Frontal cortex (tissue), 4 donors: ENCODE results near the gene RABEP1. TPM values are rescaled to one million over a fixed set of nuclear protein-coding genes. Genes with fewer than 3 reads are reported as not detected.
"Not testable (repeated sequence)": the region's sequence is repeated elsewhere in the genome, so short reads cannot be mapped to it uniquely, and the experiment has no call there.

ENCODE experiments used
- DNase-seq, 2 donors: peaks; one replicate each; pipeline ENCODE4 v3.0.0; 2012; ENCODE audit warnings: low spot score in 2 of 2
- FAIRE-seq: peaks from 2 replicates; lab custom pipeline; 2012; peaks lifted over from hg19 to GRCh38; lab: Jason Lieb, UNC
- total RNA-seq: library from RNA; depleted of rRNA; stranded (reverse); fragments of >200 nt; gene quantifications from one replicate; pipeline ENCODE4 v1.2.3, GENCODE V29; 2014
- donor health status: control.
- donor health status: control.
- donor health status: control.

Gene RABEP1
- total RNA-seq, 1 donor from 2014 or later, result 90.9 TPM

DNA sequence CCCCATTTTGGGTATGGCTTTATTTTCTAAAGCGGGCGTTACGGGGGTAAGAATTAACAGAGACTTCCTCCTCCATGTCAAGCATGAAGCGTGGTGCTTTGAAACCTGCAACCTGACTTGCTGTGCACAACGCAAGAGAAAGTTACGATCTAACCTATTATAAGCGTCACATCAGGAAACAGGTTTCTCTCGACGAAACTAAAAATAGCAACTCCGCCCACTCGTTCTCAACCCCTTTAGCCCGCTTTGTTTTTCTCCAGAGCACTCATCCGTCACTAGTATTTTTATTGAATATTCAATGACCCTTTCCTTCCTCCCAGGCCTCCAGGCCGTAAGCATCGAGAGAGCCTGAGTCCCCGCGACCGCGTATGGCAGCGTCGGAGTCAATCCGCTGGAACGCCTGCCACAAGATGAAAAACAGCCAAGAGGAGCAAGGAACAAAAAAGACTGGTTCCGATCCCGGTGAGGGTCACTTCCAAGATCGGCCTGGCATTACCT lies 136.8 kb downstream of the RABEP1 start:
- DNase-seq, result no peak
- FAIRE-seq, result no peak

DNA sequence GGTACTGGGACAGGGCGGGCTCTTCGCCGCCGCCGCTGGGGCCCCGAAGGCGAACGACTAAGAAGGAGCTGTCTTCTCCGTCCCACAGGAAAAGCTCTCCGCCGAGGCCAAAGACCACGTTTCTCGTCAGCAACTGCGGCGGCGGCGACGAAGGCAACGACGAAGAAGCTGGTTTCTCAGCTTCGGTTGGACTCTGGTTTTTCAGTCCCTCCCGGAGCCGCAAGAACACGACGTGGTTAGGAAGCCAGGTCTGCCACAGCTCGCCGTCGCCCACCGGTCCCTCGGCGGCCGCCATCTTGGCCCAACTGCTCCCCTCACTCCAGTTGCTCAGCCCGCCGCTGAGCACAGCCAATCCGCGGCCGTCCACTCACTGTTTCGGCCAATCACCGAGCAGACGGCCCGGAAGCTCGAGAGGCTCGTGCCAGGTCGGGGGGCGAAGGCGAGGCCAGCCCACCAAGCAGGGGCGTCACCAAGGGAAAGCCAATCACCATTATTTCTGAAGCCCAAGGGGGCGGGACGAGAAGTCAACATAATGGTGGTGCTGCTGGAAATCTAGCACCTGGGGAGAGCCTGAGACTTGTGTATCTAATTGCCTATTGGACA lies 137.4 kb downstream of the RABEP1 start, which contains the start of gene NUP88:
Gene NUP88, minus strand, starts transcription at position 307 of the 603 bp plus-strand sequence. Its CDS starts 12 bp downstream, at position 295.
- FAIRE-seq (peak; percentile 78), DNase-seq (peak; percentile 86 to 96)

DNA sequence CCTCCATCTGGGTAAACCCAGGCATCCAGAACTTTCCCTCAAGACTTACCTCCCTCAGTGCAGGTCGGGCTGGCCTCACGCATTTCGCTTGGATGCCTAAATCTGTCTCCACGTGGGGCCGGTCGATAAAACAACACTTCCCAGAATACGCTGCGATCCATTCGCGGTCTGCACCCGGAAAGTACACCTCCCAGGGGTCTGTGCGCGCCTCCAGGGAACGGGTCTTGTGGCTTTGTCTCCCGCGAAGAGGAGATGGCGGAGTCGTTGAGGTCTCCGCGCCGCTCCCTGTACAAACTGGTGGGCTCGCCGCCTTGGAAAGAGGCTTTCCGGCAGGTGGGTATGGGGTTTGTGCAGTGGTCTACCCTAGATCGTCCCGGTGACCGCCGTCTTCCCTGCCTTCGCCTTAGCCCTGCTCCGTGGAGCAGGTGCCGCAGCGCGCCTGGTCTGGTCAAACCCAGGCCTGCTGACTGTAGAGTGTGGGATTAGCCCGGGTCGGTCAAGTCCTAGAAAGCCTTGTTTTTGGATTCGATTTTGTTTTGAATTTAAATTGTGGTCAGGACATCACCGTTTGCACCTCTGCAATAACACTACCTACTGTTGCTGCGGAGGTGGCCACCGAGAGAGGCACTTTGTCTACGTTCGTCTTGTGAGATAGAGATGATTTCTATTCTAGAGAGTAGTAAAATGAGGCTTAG lies 138.0 kb downstream of the RABEP1 start, which contains the start of gene RPAIN:
Gene RPAIN, plus strand, starts transcription at position 224 of the 695 bp plus-strand sequence. Its CDS starts 29 bp downstream, at position 253.
- FAIRE-seq, result no peak

DNA sequence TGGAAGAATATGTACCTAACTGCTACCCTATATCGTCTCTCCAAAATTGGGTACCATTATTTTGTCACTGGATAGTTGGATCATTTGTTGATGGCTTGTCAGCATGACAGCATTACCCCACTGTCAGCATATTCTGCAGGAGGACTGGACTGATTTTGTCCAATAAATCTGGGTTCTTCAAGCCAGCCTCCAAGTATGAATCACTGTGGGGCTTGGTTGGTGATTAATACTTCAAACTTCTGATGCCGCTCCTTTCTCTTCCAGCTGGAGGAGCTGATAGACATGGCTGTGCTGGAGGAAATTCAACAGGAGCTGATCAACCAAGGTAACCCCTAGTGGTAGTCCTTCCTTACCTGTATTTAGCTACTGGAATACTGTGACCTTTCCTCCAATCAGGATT lies 140.4 kb downstream of the RABEP1 start:
- FAIRE-seq, result no peak
- no peak for DNase-seq

More for the DNA sequence above, 138.0 kb downstream of the RABEP1 start, which contains the start of gene RPAIN:
- DNase-seq, result peak; percentile 72 to 79

DNA sequence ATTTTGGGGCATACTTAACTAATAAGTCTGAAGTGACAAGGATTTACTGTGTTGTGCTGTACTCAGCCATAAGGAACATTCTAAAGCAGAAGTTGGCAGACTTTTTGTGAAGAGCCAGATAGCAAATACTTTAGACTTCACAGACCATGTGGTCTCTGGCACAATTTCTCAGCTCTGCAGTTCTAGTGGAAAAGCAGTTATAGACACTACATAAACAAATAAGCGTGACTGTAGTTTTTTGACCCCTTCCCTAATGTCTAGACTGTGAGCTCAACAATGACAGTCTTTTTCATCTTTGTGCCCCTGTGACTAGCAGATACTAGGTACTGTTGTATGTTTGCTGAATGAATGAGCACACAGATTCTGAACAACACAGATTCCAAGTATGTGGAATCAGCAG lies 142.8 kb downstream of the RABEP1 start:
- DNase-seq, result no peak
- no peak for FAIRE-seq

DNA sequence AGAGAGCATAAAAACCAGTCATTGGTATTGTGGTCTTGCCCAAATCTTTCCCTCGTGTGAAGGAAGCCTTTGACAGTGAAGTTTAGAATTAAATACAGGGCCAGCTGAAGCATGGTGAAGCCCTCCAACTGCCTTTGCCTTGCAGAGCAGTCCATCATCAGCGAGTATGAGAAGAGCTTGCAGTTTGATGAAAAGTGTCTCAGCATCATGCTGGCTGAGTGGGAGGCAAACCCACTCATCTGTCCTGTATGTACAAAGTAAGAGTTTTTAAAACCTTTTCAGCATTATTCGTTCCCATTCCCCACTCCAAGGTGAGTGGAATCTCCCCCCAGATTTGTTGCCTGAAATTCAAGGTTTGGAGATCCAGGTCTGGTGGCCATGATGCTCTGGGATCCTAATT lies 143.7 kb downstream of the RABEP1 start:
- FAIRE-seq (no peak), DNase-seq (no peak)

DNA sequence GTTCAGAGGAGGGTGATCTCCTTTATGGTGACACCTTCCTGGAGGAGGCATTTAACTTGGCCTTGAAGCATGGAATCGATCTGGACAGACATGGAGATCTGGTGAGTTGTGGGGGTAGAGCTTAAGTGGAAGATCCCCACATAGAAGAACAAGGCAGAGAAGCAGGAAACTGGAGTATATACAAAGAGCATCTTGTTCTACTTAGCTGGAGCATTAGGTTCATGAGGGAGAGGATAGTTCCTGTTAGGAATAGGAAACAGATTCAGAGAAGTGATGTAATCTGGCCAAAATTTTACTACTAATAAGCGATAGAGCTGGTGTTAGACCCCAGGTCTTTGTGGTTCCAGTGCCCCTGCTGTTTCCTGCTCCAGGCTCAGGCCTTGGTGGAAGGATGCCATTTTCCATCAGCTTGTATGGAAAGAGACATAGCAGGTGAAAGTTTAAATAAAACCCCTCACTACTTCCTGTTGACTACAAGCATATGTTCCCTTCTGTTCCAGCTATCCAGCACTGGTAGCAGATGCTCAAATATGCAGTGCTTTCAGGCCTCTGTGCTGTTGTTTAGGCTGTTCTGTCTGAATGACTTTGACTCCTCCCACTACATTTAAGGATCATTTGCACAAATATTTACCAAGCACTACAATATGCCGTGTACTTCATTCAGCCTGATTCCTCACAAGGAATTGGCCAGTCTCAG lies 147.3 kb downstream of the RABEP1 start:
- DNase-seq, result no peak
- FAIRE-seq, result no peak

DNA sequence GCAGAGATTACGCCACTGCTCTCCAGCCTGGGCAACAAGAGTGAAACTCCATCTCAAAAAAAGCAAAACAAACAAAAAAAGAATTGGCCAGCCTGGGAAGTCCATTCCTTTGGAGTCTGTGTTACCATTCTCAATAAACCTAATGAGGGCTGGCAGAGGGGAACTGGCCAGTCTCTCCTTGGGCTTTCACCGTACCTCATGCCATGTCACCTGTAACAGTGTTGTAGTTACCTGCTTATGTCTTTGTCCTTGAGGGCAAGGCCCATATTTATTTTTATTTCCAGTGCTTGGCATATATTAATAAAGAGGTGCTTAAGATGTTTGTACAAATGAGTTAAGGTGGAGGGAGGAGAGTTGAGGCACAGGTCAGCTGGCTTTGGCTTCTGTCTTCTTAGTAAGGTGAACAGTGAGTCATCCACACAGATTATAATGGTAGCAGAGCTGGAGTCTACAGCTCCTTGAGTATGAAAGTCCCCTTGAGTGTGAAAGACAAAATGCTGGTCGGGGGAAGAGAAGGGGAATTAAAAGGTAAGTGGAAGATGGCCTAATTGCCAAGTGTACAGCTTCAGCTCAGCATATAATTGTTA lies 148.4 kb downstream of the RABEP1 start:
- no peak for DNase-seq
- no peak for FAIRE-seq

DNA sequence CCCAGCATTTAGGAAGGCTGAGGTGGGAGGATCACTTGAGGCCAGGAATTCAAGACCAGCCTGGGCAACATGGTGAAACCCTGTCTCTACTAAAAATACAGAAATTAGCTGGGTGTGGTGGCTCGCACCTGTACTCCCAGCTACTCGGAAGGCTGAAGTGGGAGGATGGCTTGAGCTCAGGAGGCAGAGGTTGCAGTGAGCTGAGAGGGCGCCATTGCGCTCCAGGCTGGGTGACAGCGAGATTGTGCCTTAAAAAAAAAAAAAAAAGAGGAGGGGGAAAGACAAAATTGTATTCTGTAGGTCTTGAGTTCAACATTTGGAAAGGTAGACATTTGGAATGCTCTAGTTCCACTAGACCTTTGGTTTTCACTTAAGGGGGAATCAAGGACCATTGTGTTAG lies 149.2 kb downstream of the RABEP1 start:
- DNase-seq, FAIRE-seq: not testable (repeated sequence)

DNA sequence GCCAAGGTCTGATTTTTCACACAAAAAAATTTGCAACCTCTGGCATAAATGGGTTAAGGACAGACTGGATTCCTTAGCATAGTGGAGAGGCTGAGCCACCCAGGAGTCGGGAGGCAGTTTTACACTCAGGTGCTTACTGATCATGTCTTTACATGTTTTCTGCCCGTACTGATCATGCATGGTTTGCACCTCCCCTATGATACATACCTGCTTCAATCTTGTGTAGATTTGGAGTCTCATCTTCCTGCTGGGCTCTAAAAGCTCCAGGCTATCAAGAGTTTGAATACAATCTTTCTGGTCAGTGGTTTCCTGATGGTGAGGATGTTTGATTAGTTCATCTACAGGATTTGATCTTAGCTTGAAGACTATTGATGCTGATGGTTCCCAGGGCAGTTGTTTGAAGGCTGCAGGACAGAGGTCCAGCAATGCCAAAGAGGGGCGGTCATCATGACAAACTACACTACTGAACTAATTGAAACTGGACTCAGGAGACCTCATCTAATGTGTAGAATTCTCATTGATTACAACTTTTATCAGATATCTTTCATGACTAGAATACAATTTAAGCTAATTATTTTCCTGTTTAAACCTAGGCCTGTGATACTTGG lies 150.0 kb downstream of the RABEP1 start:
- no peak for FAIRE-seq

DNA sequence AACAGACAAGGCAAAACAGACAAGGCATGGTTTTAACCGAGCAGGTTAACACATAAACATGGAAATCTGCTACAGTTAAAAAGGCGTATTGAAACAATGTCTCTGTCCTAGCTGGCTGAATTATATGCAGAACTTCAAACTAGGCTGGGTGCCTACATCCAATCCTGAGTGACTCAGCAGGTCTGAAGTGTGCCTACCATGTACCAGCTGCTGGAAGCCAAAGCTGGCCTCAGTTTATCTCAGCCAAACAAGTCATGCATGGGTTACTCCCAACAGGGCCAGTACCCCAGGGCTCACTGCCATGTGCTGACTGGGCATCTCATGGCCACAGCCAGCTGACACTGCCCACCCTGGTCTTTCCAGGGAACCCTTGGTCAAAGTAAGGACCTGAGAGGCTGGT lies 152.9 kb downstream of the RABEP1 start:
- FAIRE-seq (no peak), DNase-seq (no peak)

More for the DNA sequence above, 150.0 kb downstream of the RABEP1 start:
- DNase-seq, result no peak

Other genes starting within 250 kb of the RABEP1 start
- not detected for gene SLC52A1, start 246.9 kb upstream of the RABEP1 start, total RNA-seq
- gene ZFP3, start 203.8 kb upstream of the RABEP1 start, total RNA-seq, result 9.4 TPM
- 17.1 TPM for gene ZNF232, start 170.4 kb upstream of the RABEP1 start, total RNA-seq
- under 0.01 TPM for gene USP6, start 166.3 kb upstream of the RABEP1 start, total RNA-seq
- gene ZNF594, start 90.4 kb upstream of the RABEP1 start, total RNA-seq, result 26.9 TPM
- under 0.01 TPM for gene SCIMP, start 47.4 kb upstream of the RABEP1 start, total RNA-seq
- 90.9 TPM for gene NUP88, start 137.4 kb downstream of the RABEP1 start, total RNA-seq
- gene RPAIN, start 137.9 kb downstream of the RABEP1 start, total RNA-seq, result 74.6 TPM
- 172 TPM for gene C1QBP, start 156.9 kb downstream of the RABEP1 start, total RNA-seq
- 12.6 TPM for gene DHX33, start 186.7 kb downstream of the RABEP1 start, total RNA-seq
- 55.8 TPM for gene DERL2, start 203.9 kb downstream of the RABEP1 start, total RNA-seq
- gene MIS12, start 204.3 kb downstream of the RABEP1 start, total RNA-seq, result 24.5 TPM